HG03442 (cell line): ENCODE data around the gene PRSS36.
"Not testable (repeated sequence)": the region's sequence is repeated elsewhere in the genome, so short reads cannot be mapped to it uniquely, and the experiment has no call there.

Experiments used
- ATAC-seq: cut with Tn5 transposase; IDR thresholded peaks from one replicate; pipeline ENCODE4 v1.9.1; 2021; ENCODE audit warnings: mild to moderate bottlenecking, moderate library complexity; ENCODE audit not compliant: unreplicated experiment

PRSS36 gene

DNA sequence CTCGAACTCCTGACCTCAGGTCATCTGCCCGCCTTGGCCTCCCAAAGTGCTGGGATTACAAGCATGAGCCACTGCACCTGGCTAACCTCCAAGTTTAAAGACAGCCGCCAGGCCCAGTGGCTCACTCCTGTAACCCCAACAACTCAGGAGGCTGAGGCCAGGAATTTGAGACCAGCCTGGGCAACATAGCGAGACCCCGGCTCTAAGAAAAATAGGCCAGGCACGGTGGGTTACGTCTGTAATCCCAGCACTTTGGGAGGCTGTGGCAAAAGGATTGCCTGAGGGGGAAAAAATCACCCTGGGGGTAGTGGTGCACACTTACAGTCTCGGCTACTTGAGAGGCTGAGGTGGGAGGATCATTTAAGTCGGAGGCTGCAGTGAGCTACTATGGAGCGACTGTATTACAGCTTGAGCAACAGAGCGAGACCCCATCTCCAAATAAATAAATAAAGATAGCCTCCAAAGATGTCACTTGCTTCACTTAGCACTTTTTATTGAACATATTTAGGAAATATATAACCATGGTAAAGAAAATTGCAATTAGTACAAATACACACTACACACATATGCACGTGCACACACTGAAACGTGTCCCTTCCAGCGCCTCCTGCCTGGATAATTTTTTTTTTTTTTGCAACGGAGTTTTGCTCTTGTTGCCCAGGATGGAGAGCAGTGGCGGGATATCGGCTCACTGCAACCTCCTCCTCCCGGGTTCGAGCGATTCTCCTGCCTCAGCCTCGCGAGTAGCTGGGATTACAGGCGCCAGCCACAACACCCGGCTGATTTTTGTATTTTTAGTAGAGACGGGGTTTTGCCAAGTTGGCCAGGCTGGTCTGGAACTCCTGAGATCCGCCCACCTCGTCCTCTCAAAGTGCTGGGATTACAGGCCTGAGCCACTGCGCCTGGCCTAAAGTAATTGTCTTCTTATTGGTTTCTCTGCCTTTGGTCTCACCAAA is 43.1 kb downstream of the PRSS36 start:
- no peak for ATAC-seq

DNA sequence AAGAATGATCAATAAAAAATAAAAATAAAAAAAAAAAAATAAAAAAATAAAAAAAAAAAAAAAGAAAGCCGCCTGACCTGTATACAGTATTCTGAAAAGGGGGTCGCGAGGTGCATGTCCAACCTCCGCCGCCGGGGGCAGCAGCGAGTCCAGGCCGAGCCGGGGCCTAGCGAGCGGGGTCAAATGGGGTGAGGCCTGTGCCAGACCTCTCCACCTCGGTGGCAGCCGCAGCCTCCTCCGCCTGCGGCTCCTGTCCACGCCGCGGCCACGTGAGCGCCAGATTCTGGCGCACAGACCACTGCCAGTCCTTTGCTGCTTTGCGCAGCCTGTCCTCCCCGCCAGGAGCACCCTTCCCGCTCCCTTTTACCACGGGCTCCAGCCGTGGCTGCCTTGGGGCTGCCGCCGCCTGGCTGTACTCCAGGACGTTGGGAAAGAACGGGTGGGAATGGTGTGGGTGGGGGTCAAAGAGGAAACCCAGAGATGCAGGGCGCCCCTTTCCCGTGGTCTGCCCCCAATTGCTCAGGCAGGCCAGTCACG is 44.1 kb downstream of the PRSS36 start:
- peak; percentile 43 for ATAC-seq

DNA sequence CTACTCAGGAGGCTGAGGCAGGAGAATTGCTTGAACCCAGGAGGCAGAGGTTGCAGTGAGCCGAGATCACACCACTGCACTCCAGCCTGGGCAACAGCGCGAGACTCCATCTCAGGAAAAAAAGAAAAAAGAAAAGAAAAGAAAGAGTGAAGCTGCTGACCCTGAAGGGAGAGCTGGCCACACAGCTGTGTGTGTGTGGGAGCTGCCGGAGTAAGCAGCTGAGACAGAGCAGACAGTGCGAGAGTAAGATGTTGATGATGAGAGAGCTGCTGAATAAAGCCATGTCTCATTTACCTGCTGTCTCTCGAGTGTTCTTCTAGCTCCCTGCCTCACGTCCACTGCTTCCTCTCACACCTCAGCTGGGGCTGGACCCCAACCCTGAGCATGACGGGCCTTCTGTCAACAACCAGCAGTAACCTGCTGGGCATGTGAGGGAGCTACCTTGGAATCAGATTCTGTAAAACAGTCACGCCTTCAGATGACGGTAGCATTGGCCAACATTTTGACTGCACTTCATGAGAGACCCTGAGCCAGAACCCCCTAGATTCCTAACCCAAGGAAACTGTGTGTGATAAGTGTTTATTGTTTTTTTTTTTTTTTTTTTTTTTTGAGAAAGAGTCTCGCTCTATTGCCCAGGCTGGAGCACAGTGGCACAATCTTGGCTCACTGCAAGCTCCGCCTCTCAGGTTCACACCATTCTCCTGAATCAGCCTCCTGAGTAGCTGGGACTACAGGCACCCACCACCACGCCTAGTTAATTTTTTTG is 48.8 kb downstream of the PRSS36 start:
- ATAC-seq = not testable (repeated sequence)

DNA sequence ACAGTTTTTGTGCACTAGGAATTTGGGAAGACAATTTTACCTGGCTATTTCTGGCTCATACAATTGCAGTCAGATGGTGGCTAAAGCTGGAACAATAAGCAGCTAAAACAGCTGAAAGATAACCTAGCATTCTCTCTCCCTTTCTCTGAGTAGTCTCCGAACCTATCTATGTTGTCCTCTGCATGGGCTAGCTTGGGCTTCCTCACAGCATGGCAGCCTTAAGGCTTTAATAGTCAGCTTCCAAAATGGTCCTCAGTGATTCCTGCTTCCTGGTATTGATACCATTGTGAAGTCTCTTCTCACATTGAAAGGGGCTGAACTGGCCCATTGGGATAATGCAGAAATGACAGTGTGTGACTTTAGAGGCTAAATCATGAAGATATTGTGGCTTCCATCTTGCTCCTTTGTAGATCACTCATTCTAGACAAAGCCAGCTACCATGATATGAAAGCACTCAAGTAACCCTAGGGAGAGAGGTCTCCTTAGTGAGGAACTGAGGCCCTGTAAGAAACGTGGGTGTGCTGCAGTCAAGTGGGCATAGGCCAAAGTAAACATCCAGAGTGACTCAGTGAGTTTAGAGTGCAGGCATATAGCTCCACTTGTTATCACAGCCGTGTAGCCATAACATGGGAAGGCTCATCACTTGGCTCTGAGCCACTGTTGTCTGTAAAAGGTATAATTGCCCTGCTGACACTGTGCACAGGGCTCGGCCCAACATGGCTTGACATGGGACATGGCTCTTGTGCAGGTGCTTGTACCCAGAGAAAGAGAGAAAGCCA is 49.8 kb downstream of the PRSS36 start:
- no peak for ATAC-seq

DNA sequence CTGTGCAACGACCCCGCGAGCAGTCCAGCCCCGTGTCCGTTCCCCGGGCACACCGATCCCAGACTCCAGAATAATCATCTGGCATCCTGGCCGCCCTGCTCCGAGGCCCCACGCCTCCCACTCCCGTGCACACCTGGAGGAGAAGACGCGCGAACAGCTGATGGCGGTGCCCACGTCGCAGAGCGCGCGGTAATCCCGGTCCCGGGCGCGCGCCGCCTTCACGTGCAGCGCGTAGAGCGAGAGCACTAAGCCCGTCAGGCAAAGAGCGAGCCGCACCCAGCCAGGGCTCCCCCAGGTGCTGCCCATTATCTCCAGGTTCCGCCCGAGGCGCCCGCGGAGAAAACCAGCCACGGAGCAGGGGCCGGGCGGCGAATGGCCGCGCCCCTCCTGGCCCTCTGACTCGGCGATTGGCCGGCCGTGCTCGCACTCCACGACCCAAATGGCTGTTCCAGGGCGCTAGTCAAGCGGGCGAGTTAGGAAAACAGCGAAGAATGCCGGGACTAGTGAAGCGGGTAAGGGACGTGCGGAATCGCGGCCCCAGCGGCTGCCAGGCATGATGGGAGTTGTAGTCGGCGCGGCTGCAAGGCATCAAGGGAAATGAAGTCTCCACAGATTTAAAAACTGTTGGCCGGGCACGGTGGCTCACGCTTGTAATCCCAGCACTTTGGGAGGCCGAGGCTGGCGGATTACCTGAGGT is 55.3 kb downstream of the PRSS36 start, which contains the start of gene VKORC1:
Gene VKORC1 (minus strand): TSS at position 374 of the 697 bp plus-strand sequence. CDS start 68 bp downstream, at position 306.
- ATAC-seq = peak; percentile 82

DNA sequence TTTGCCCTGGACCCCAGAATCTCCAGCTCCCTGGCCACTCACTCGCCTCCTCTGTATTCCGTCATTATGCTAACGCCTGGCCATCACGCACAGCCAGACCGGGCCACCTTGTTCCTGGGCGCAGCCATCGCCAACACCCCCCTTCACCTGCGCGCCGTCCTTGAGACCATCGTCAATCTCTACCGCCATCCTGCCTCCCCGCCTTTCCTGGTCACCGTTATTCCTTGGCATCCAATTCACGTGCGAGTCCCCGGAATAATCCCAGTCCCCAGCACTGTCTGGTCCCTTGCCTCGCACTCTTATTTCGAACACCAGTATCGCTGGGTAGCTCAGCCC is 55.8 kb downstream of the PRSS36 start:
- ATAC-seq = no peak

DNA sequence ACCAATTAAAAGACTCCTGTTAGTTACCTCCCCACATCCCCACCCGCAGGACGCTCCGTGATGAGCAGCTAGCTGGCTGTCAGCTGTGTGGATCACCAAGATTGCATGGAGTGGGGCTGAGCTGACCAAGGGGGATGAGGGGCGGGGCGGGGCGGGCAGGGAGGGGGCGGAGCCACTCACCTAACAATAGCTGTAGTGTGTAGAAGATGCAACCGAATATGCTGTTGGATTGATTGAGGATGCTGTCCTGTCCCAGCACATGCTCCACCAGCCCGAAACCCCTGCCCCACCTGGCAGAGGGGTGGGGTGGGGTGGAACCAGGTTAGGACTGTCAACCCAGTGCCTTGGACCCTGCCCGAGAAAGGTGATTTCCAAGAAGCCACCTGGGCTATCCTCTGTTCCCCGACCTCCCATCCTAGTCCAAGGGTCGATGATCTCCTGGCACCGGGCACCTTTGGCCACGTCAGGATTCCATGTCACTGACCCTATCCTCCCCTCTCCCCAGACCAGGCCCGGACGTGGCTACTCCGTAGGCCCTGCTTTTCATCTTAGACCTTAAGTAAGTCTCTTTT is 56.6 kb downstream of the PRSS36 start:
- no peak for ATAC-seq

DNA sequence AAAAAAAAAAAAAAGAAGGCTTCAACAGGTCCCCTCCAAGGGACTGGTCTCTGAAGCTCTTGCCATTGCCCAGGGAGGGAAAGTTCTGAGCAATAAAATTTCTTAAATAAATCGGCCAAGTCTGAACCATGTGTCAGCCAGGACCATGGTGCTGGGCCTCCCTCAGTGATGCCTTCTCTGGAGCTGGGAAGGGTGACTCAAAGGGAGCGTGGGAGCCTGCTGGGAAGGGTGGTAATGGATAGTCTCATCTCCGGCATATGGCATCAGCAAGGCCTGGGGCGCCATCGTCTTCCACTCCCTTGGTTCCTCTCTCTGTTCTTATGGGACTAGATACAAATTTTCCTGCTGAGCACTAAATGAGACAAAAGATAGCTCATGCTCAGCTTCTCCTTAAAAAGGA is 57.5 kb downstream of the PRSS36 start:
- ATAC-seq = no peak

DNA sequence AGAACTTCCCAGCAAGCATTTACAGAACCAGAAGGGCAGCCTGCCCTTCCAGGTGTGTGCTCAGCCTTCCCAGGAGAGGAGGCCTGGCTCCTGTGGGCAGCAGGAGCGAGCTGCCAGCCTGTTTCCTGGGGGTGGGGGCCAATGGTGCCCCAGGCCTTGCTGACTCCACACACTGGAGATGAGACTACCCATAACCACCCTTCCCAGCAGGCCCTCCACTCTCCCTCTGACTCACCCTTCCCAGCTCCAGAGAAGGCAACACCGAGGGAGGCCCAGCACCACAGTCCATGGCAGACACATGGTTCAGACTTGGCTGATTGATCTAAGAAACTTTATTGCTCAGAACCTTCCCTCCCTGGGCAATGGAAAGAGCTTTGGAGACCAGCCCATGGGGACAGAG is 59.3 kb downstream of the PRSS36 start:
- no peak for ATAC-seq

DNA sequence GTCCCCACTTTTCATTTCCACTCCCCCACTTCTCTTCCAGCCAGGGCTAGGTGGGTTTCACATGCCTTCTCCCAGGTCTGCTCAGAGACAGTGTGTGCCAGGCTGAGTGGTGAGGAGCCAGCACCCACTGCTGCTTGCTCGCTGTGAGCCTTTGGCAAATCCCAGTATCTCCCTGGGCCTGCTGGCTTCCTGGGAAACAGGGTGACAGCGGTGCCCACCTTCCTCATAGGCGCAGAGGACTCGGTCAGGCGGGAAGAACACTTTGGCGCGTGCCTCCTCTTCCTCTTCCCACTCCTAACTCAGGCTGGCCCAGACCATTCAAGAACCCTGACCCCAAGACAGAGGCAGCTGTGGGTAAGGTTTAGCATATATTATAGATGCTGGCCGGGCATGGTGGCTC is 60.7 kb downstream of the PRSS36 start:
- no peak for ATAC-seq
